CD4-positive, alpha-beta T cell treated with Interleukin-4 for 4 hours (primary cell): ENCODE measurements around the gene TXNRD2.
"Not testable (repeated sequence)": the region's sequence is repeated elsewhere in the genome, so short reads cannot be mapped to it uniquely, and the experiment has no call there.

Experiments
- DNase-seq: peaks from one replicate; pipeline ENCODE4 v3.0.0-alpha.2; 2020

Gene TXNRD2

GRCh38 chr22:19841641-19842392 is 99.8 kb downstream of the TXNRD2 start:
- no peak for DNase-seq

- no peak for DNase-seq
Measured at GRCh38 chr22:19840955-19841640, 100.5 kb downstream of the TXNRD2 start.

GRCh38 chr22:19840059-19840458 is 101.6 kb downstream of the TXNRD2 start:
- DNase-seq: no peak

GRCh38 chr22:19837915-19838314 is 103.7 kb downstream of the TXNRD2 start:
- no peak for DNase-seq

GRCh38 chr22:19836512-19836911 is 105.1 kb downstream of the TXNRD2 start:
- no peak for DNase-seq

- DNase-seq: no peak
Measured at GRCh38 chr22:19834599-19834998, 107.0 kb downstream of the TXNRD2 start.

- DNase-seq: not testable (repeated sequence)
Measured at GRCh38 chr22:19833327-19833726, 108.3 kb downstream of the TXNRD2 start.

GRCh38 chr22:19832476-19833108 is 109.0 kb downstream of the TXNRD2 start:
- DNase-seq: no peak

- not testable (repeated sequence) for DNase-seq
Measured at GRCh38 chr22:19831979-19832378, 109.6 kb downstream of the TXNRD2 start.

GRCh38 chr22:19831016-19831415 is 110.6 kb downstream of the TXNRD2 start:
- DNase-seq: no peak

GRCh38 chr22:19828035-19828401 is 113.6 kb downstream of the TXNRD2 start:
- DNase-seq: no peak

- no peak for DNase-seq
Measured at GRCh38 chr22:19827341-19828034, 114.1 kb downstream of the TXNRD2 start.

- DNase-seq: no peak
Measured at GRCh38 chr22:19826619-19826950, 115.0 kb downstream of the TXNRD2 start.

- no peak for DNase-seq
Measured at GRCh38 chr22:19825904-19826618, 115.6 kb downstream of the TXNRD2 start.
